Amniotic stem cell (primary cell): ENCODE results near the gene ERVFRD-1.

ENCODE experiments used
- DNase-seq: peaks from one replicate; lab custom pipeline; 2025; lab: John Stamatoyannopoulos, UW

ERVFRD-1 gene, protein sequence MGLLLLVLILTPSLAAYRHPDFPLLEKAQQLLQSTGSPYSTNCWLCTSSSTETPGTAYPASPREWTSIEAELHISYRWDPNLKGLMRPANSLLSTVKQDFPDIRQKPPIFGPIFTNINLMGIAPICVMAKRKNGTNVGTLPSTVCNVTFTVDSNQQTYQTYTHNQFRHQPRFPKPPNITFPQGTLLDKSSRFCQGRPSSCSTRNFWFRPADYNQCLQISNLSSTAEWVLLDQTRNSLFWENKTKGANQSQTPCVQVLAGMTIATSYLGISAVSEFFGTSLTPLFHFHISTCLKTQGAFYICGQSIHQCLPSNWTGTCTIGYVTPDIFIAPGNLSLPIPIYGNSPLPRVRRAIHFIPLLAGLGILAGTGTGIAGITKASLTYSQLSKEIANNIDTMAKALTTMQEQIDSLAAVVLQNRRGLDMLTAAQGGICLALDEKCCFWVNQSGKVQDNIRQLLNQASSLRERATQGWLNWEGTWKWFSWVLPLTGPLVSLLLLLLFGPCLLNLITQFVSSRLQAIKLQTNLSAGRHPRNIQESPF

DNA sequence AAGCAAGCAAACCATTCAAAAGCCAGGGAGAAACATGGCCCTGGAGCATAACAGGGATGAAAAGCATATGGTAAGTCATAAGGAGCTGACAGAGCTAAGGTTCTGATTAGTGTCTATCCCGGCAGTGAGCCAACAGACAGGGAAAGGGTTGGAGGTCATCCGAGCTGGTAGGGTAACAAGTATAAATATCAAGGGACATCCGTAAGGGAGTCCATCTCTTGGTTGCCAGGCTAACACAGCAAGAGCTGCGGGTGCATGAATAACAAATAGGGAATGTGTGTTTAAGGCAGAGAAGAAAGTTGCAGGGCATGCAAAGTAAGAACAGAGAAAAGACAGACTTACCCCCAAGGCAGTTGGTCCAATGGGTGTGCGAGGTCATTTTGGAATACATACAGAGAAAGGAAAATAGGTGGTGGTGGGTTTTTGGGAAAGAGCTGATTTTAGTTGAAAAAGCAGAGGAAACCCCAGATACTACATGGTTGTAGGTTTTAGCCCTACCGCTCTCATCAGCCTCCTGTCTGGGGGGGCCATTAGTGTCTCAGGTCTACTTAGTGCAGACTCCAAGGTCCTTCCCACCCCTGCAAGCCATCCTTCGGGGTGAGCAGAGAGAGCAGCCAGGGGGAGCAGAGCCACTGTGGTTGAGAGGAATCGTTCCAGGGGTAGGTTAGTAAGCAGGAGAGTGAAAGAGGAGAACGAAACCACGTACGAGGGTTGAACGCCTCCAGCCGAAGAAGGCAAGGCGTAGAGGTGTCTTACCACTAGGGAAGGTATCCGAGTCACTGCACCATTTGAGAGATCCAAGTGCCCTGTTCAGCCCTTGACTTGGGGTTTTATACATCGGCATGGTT lies at the start of gene ERVFRD-1:
Gene ERVFRD-1, minus strand, starts transcription at position 805 of the 848 bp plus-strand sequence. CDS start 6,415 bp downstream, outside the sequence.
- no peak for DNase-seq

DNA sequence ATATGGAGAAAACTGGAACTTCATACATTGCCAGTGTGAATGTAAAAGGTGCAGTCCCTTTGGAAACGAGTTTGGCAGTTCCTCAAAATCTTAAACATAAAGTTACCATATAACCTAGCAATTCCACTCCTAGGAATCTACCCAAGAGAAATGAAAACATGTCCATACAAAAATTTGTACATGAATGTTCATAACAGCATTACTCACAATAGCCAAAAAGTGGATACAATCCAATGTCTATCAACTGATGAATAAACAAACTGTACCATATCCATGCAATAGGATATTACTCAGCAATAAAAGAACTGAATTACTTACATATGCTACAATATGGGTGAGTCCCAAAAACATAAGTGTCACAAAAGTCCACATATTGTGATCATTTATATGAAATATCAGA lies 48.7 kb upstream of the ERVFRD-1 start:
- no peak for DNase-seq

DNA sequence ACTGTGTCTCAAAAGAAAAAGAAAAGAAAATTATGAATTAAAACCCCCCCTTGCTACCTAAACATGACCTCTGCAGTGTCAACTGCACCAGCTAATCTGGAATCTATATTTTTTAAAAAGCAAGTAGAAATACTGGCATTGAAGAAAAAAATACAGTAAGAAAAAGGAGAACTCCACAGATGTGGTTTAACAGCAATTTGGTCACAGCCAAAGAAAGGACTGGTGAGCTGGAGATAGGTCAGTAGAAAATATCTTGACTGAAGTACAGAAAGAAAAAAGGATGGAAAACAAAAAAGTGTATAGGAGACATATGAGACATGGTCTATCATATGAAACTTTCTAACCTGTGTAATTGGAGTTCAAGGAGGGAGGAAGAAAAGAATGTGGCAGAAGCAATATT lies 44.1 kb upstream of the ERVFRD-1 start:
- DNase-seq: no peak

DNA sequence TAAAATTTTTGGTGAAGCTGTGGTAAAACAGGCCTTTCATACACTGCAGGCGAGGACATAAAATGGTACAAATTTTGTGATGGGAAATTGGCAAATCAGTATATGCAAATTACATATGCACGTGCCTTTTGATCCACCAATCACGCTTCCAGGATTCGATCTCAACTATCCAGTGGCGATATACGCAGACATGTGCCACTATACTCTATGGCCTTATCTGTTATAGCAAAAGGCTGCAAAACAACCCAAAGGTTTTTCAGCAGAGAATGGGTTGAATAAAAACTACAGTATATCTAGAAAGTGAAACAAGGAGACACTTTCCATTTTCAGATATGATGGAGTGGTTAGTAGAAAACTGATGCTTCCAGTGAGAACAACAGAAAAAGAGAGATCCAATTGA lies 41.9 kb upstream of the ERVFRD-1 start:
- DNase-seq: no peak

DNA sequence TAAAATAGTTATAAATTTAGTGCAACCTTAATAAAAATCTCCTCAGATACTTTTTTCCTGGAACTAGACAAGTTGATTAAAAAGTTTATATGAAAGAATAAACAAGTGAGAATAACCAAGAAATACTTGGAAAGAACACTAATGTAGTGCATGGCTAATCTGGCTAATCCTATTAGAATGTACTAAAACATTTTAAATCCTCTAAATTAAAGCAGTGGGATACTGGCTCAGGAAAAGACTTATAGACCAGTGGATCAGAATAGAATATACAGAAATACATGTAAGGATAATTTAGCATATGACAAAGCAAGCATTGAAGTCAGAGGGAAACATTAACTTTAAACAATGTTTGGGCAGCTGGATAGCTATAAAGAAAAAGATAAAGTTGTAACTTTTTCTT lies 41.1 kb upstream of the ERVFRD-1 start:
- no peak for DNase-seq

DNA sequence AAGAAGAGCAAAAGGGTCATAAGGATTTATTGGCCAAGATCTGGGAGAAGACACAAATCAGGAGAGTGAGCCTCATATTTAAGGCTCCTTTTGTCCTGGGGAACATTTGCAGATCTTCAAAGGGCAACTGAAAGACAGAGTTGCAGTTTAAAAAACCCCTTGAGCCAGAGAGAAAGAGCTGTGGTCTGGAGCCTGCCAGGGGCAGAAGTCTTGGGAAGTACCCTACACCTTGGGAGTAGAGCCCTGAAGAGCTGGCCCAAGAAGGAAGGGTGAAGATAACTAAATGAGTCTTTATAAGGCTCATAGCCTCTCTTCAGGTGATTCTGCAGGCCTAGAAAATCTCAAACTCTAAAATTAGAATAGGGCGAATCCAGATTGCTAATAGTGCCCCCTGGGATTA lies 40.0 kb upstream of the ERVFRD-1 start:
- no peak for DNase-seq

DNA sequence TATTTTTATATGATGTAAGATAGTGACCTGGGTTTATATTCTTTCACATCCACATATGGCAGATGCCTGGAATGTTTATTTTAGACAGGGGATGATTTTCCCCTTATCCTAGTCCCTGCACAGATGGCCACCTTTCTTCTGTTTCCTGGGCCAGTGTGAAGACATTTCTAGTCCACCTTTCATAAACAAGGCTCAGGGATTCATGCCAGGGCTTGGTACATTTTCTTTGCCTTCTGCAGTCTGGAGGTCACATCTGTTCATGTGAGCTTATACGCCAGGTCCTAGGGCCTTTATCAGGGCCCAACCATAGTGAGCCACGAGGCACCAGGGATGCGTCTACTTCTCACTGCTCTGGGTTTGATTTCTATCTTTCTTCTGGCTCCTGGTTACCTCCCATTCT lies 38.0 kb upstream of the ERVFRD-1 start:
- DNase-seq: no peak

DNA sequence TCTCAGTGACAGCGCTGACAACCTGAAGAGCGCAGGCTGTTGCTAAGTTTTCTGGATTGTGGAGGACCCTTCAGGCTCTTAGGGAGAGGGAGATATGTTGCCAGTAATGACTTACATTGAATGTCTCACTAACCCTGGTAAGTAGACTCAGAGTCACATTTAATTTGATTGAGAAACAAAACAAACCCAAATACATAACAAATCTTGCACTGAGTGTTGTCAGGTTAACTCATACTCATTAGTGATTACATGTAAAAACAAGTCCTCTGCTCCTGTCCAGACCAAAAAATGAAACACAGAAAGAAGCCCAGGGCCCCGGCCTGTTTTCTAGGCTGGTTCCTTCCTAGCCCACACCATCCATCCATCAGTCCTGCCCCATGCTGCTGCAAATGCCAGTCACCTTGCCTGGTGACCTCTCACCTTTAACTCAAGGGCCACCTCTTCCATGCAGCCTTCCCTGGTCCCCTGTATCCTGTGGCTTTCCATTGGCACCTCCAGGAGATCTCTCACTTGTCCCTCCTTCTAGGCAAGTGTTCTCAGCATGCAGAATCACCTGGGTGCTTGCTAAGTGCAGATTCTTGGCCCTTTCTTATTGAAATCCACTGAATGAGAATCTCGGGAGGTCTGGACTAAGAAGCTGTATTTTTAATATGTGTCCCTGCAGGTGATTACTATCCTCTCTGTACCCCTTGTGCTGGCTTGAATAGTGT lies 34.7 kb upstream of the ERVFRD-1 start:
- no peak for DNase-seq

DNA sequence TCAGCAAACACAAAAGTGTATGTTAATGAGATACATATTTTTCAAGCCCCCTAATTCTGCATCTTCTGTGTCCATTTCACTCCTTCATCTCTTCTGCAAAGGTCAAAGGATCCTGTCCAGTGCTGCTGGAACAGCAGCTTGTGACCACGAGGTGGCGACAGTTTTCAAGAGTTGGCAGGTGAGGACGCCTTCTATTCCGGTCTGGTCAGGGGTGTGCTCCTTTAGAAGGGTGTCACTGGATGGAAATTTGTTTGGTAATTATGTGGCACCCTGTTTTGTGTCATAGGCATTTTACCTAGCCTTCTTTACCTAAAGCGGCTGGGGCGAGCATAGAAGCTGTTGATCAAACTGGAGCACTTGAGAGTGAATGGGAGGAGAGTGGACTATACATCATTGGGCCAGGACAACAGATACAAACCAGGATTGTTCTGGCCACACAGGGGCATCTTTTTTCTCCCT lies 32.9 kb upstream of the ERVFRD-1 start:
- DNase-seq: peak; percentile 31

DNA sequence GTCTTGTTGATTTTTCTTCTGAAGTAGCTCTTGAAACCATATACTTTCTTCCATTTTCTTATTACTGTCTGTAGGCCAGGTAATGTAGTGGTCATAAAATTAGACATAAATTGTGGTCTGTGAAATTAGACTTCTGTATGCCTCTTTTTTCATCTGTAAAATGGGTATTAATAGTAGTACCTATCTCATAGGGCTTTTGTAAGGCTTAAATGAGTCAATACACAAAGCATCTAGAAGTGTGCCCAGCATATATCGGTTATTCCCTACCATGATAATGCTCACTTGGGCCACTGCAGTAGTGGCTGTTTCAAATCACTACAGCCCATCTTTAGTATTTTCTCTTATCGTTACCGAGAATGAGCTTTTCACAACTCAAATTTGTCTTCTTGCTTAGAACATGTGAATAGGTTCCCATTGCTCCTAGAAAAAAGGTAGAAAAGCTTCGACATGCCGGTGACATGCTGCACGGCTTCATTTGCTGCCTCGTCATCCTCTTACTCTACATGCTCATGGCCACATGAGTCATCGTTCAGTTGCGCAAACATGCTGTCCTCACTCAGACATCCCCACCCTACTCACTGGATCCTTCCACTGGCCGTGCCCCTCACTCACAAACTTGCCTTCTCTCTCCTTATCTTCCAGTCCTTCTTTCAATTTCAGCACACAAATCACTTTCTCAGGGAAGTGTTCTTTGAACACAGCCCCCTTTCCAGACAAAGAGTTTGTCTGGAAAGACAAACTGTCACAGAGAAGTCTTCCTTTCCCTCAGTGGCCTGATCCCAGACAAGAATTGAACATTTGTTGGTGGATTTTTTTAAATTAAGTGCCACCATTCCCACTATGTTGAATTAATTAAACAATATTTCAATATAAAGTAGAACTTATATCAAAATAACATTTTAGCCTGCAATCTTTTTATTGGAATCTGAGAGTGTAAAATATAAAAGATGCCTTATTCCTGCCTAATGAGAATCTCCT lies 32.2 kb upstream of the ERVFRD-1 start:
- DNase-seq: peak; percentile 16

DNA sequence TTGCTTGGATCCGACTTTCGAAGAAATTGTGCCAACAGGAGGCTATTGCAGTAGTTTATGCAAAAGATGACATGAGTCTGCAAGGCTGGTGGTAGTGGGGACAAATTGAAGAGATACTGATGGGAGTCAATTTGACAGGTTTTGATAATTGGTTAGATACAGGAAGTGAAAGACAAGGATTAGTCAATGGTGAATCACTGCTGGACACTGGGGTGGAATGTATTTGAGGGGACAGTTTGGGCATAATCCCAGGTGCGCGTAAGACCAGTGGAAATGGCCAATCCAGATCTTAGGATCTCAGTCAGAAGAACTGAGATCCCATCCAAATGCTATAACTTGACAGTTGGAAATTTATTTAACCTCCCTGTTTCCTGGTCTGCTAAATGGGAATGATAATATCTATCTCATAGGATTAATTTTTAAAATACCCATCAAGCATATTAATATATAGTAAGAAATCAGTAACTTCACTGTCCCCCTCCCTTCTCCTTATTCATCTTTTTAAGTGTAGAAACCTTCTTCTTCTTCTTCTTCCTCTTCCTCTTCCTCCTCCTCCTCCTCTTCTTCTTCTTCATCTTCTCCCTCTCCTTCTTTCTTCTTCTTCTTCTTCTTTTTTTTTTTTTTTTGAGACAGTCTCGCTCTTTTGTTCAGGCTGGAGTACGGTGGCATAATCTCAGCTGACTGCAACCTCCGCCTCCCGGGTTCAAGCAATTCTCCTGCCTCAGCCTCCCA lies 30.9 kb upstream of the ERVFRD-1 start:
- no peak for DNase-seq

DNA sequence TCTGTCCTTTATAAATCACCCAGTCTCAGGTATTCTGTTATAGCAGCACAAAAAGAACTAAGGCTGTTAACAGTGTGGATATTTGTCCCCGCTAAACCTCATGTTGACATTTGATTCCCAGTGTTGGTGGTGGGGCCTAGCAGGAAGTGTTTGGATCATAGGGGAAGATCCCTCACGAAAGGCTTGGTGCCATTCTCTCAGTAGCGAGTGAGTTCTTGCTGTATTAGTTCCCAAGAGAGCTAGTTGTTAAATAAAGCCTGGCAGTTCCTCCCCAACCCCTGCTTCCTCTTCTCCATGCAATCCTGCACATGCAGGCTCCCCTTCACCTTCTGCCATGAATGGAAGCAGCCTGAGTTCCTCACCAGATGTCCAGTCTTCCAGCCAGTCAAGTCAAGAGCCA lies 29.8 kb upstream of the ERVFRD-1 start:
- DNase-seq: no peak

DNA sequence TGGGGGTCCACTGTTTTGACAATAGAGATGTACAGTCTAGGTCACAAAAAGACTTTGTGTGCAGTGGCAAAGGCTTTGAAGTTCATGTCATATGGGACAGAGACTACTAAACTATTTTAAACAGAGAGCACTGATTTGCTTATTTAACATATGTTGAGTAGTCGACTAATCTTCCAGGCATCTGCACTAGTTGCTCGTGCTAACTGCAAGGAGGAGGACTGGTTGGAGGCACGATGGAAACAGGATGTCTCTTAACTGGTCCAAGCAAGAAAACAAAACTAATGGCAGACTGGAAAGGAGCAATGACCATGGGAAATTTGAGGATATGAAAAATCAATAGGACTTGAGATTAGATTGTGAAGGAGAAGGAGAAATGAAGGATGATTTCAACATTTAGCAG lies 28.5 kb upstream of the ERVFRD-1 start:
- no peak for DNase-seq

DNA sequence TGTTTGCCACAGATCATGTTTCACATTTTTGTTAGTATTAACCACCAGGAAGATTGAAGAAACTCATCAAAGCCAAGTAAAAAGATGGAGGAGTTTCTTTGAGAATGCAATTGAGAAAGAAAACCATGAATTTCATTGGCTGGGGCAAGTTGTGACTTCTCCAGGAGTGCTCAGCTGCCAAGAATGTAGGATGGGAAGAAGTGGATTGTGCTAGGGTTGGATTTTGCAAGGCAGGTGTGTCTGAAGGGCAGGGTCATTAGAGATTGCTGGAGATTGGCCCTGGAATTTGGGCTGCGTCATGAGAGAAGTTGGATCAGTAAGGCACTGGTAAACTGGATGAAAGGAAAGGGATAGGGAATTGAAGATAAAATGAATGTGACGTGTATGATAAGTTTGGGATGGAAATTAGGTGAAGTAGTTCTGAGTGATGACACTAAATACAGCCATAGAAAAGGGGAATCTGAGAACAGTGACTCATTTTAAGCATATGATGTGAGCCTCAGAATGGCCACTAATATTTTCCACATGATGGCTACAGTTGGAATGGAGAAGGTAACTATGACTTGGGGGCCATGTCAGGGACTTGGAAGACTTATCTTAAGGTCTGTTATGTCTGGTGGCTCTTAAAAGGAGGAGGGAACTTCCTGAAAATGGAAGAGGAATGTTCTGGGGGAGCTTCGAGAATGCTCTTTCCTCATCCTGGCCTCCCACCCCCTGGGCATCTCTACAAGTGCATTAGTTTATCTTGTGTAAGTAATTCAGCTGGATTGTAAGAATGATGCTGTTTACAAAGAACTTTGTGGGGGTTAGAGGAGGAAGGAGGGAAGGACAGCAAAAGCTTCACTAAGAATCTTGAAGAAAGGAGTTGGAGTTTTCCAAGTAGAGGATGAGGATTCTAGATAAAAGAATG lies 27.8 kb upstream of the ERVFRD-1 start:
- peak; percentile 2 for DNase-seq

DNA sequence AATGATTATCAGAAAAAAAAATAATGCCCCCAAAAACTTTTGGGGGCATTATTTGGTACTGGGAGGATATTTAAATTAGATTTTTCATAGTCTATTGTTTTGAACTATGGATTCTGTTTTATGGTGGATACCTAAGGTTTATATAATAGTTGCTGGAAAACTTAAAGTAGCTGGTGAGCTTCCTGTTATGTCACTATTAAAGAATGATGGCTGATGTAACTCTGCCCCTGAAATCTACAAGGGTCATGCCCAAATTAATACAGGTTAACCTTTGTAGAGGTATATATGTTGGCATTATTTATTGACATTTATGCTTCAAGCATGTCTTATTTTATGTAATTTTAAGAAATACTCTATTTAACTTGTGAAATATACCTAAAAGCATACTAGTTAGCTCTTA lies 25.3 kb upstream of the ERVFRD-1 start:
- DNase-seq: no peak

DNA sequence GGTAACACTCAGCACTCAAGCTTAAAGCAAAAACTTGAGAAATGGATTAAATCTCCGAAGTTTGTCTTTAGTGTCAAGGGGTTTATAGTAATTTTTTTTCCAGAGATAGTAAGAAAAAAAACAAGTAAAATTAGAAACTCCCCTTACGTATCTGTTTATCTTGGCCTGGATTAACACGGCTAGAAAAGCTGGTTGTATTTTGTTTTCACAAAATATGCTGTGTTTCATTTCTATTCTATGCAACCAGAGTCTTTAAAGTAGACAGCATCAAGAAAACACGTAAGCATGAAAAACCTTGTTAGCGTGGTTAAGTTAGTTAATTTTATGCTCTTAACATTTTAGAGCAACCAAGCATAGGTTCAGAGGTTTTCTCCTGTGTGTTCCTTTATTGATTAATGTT lies 21.8 kb upstream of the ERVFRD-1 start:
- DNase-seq: no peak

DNA sequence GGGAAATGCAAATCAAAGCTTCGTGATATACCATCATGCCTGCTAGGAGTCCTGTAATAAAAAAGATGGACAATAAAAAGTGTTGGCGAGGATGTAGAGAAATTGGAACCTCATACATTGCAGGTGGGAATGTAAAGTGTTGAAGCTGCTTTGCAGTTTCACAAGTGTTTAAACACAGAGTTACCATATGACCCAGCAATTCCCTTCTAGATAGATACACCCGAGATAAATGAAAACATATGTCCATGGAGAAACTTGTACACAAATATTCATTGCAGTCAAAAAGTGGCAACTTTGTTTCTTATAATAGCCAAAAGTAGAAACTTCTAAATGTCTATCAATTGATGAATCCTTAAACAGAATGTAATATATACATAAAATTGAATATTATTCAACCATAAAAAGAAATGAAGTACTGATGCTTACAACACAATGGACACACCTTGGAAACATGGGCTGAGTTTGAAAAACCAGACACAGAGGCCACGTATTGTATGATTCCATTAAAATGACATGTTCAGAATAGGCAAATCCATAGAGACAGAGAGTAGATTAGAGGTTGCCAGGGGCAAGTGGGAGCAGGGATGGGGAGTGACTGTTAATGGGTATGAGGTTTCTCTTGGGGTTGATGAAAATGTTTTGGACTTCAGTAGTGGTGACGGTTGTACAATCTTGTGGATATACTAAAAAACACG lies 20.8 kb upstream of the ERVFRD-1 start:
- no peak for DNase-seq

DNA sequence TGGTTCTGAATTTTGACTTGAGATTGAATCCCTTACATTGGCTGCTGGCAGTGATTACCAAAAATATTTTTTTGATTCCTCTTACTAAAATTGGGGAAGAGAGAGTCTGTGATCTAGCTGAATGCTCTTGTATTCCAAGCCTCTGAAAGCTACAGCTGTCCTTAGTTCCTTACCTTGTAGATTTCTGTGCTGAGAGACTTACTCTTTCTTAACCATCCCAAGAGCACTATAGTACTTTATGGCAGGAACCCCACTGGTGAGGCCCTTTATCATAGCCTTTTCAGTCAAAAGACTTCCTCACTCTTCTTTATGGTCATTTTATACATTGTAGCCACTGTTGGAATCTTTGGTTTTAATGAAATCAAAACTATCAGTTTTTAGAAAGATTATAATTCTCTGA lies 19.1 kb upstream of the ERVFRD-1 start:
- DNase-seq: no peak
